Heart right ventricle (tissue), 16 donors: ENCODE data around the gene SND1. TPM values are rescaled to one million over a fixed set of nuclear protein-coding genes. Genes with fewer than 3 reads are reported as not detected.

Source experiments
- ATAC-seq, 8 donors: fragments of 200-7000 bp; cut with Tn5 transposase; one replicate each; pipeline ENCODE4 v1.9.1; 2020; ENCODE audit warnings: mild to moderate bottlenecking in 8 of 8, moderate library complexity in 8 of 8, moderate number of reproducible peaks in 1 of 8
- DNase-seq, 2 donors: peaks; one replicate each; pipeline ENCODE4 v3.0.0-alpha.2; 2020
- H3K27ac ChIP-seq, 10 donors: fragments of 200-600 bp; sonication (generic) in 2 of 10; one replicate each; pipeline versions ENCODE4 v1.5.0 to v1.8.0; 2020 to 2022; ENCODE audit warnings: mild to moderate bottlenecking in 3 of 10
- H3K27me3 ChIP-seq, 7 donors: fragments of 200-600 bp; one replicate each; pipeline ENCODE4 v1.8.0; 2021 to 2022; ENCODE audit warnings: mild to moderate bottlenecking in 2 of 7
- H3K36me3 ChIP-seq, 9 donors: fragments of 200-600 bp; sonication (generic) in 1 of 9; one replicate each; pipeline versions ENCODE4 v1.5.0 to v1.8.0; 2020 to 2022; ENCODE audit warnings: mild to moderate bottlenecking in 2 of 9
- H3K4me1 ChIP-seq, 9 donors: fragments of 200-600 bp; sonication (generic) in 1 of 9; one replicate each; pipeline versions ENCODE4 v1.5.0 to v1.8.0; 2020 to 2022; ENCODE audit warnings: mild to moderate bottlenecking in 4 of 9
- H3K4me3 ChIP-seq, 10 donors: fragments of 200-600 bp; sonication (generic) in 2 of 10; one replicate each; pipeline versions ENCODE4 v1.5.0 to v1.8.0; 2020 to 2022; ENCODE audit warnings: mild to moderate bottlenecking in 7 of 10, moderate library complexity in 2 of 10
- H3K9me3 ChIP-seq, 11 donors: fragments of 200-600 bp in 10 of 11; sonication (generic) in 2 of 11; one replicate each; pipeline versions ENCODE4 v1.5.0 to v1.8.0; 2013 to 2022; ENCODE audit warnings: mild to moderate bottlenecking in 2 of 11, control low read depth in 1 of 11, moderate library complexity in 1 of 11
- WGBS, 2 donors: extraction: QIAGEN DNeasy Blood & Tissue Kit; methylation state at CpG; one replicate each; pipeline ENCODE4 v1.1.7; 2013; ENCODE audit warnings: inconsistent platforms in 1 of 2; 5-methylcytosine and 5-hydroxymethylcytosine counted together
- intact Hi-C, 10 donors: fragments of 100-400 bp; cut with DNase I; formaldehyde crosslinking; loops; one replicate each; pipeline versions ENCODE4 v1.11.1 to v1.14.2; 2022
- polyA plus RNA-seq, 2 donors: library from polyadenylated mRNA; stranded (reverse); fragments of 200-250 nt; gene quantifications; one replicate each; pipeline ENCODE4 v1.2.3, GENCODE V29; 2013
- total RNA-seq, 10 donors: library from RNA; stranded (reverse); fragmentation: NEBNext Ultra II Directional in 3 of 10; extraction: Animal tissue kit (Norgen Biotek cat#: 25700) in 3 of 10; gene quantifications; one replicate each; pipeline versions ENCODE4 v1.2.1 to v1.2.4, GENCODE V29; 2021 to 2023
- TF ChIP-seq, protein P1 (sequence below), 9 donors: fragments of 200-600 bp; sonication (generic) in 2 of 9; IDR thresholded peaks; one replicate each; pipeline versions ENCODE4 v1.5.0 to v1.8.0; 2021 to 2022; ENCODE audit warnings: antibody characterized with exemption in 9 of 9, mild to moderate bottlenecking in 5 of 9, moderate library complexity in 1 of 9
- donor health status: Arrhythmogenic right ventricular cardiomyopathy.
- donor health status: ischemic (EF 13 %, LVEDD 7.1; RV severe dilation, severe dysfunction).
- donor health status: healthy with polysubstance abuse.
- donor health status: DM: no; HTN: yes; CAD: no.
- donor health status: DM: no; HTN: no; CAD: no.
- donor health status: ischemic (EF 25% LVEDD 6.9; RV normal size, moderate dysfunction).
- donor health status: ischemic (EF 25% LVEDD 5.7; RV mildly dilated, moderate dysfunction).
- donor health status: healthy.
- donor health status: DM: yes; HTN: yes; CAD: no.
- donor health status: Ischemic cardiomyopathy.
- donor health status: ischemic (EF 35%, LVEDD 5.7; RV mildly dilated, moderate dysfunction).
- donor health status: nonischemic (EF 11% LVEDD 7.7; RV severe dilation, severe dysfunction).
- donor health status: DM: yes; HTN: yes; CAD: no.
- donor health status: PGD.
- donor health status: ischemic (EF 29% LVEDD 5.4; RV normal size, mild dysfunction).
- donor health status: nonischemic (EF 23%, LVEDD 6.1; RV moderate dilation, normal function).

The SND1 gene
- total and polyA plus RNA-seq, 12 donors = 39.9 to 107 (median 80.8) TPM

DNA sequence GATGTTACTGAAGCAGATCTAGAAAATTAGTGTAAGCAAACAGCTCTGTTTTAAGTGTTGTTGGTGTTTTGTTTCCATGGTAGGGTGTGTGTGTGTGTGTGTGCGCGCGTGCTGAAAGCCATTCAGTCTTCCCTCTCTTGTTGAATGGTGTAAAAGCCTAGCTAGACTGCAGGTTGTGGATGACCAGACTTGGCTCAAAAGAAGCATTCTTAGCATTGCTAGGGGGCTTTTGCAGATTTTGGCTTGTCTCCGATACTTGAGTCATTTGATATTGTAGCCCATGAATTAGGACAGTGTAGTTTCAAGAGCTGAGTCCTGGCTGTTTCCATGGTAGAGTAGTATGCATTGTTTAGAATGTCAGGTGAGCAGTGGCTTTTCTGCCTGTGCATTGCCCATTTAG, 99.1 kb downstream of the SND1 start:
- Histone ChIP-seq H3K27me3 (no peaks in the 10 kb centered on the region), H3K4me3 (no peak overlapping the region), H3K27ac (no peak overlapping the region), H3K4me1 (peaks cover 0 to 26% (median 5%) of the 10 kb centered on the region in 9 donors), H3K9me3 (no peaks in the 10 kb centered on the region), H3K36me3 (peaks cover 0 to 15% (median 0%) of the 10 kb centered on the region in 9 donors)
- no peak for DNase-seq
- intact Hi-C loops = loop anchor here in 1 of 10 donors (10.0 kb wide), 1 partner anchor 184 kb away; no protein-coding TSS in a partner anchor
- peak in 1 of 8 donors; percentile 16 for ATAC-seq
- WGBS, 2 donors = 76 to 83% methylated on average over 4 of the region's 4 CpGs
- TF ChIP-seq, protein P1, sequence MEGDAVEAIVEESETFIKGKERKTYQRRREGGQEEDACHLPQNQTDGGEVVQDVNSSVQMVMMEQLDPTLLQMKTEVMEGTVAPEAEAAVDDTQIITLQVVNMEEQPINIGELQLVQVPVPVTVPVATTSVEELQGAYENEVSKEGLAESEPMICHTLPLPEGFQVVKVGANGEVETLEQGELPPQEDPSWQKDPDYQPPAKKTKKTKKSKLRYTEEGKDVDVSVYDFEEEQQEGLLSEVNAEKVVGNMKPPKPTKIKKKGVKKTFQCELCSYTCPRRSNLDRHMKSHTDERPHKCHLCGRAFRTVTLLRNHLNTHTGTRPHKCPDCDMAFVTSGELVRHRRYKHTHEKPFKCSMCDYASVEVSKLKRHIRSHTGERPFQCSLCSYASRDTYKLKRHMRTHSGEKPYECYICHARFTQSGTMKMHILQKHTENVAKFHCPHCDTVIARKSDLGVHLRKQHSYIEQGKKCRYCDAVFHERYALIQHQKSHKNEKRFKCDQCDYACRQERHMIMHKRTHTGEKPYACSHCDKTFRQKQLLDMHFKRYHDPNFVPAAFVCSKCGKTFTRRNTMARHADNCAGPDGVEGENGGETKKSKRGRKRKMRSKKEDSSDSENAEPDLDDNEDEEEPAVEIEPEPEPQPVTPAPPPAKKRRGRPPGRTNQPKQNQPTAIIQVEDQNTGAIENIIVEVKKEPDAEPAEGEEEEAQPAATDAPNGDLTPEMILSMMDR (IDR thresholded peaks at IDR 0.05) = no peak

DNA sequence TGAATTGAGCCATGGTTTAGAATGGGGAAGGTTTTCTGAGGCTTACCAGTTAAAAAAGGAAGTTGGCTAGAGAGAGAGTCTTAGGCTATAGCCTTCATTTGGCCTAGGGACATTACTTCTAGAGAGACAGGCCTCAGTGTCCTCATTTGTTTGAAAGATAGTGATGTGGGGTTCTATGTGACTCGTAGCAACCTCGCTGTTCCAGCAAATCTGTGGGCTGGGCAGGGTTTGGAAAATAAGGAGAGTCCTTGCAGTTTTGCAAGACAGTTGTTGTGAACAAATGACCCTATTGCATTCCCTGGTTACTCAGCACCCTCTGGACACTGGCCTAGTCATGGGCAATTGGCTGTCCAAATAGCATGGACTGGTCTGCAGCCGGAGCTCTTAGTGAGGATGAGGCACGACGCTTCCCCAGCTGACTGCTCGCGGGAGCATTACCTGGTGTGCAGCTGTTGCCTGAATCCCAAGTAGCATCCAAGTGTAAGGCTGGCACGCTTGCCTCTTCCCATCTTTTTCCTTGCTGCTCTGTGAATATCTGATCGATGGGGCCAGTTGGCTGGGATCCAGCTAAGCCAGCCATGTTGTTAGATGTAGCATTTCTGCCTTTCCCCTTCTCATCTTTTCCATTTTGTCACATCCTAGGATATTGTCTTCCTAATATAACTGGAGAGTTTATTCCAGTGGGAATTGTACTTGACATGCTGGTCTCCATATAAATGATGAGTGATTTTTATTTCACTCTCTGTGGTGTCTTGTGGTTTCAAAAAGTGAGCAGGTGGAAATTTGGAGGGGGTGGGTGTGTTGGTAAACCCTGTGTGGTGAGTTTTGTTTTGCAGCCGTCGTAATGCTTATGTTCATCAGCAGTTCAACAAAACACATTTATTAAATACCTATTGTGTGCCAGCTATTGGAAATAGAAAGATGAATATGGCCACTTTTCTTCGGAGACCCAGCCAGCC, 99.8 kb downstream of the SND1 start:
- intact Hi-C loops = loop anchor here in 1 of 10 donors (10.0 kb wide), 1 partner anchor 183 kb away; no protein-coding TSS in a partner anchor
- no peaks in the 10 kb centered on the region for H3K27me3 ChIP-seq
- WGBS, 2 donors = 89 to 93% methylated on average over 12 of the region's 12 CpGs
- H3K27ac ChIP-seq = no peak overlapping the region
- ATAC-seq = peak in 1 of 8 donors; percentile 31
- no peak overlapping the region for H3K4me3 ChIP-seq
- peaks cover 0 to 9% (median 0%) of the 10 kb centered on the region in 9 donors for H3K36me3 ChIP-seq
- TF ChIP-seq, protein P1 (IDR thresholded peaks at IDR 0.05) = no peak
- H3K9me3 ChIP-seq = no peaks in the 10 kb centered on the region
- no peak for DNase-seq
- peaks cover 0 to 31% (median 6%) of the 10 kb centered on the region in 9 donors for H3K4me1 ChIP-seq

DNA sequence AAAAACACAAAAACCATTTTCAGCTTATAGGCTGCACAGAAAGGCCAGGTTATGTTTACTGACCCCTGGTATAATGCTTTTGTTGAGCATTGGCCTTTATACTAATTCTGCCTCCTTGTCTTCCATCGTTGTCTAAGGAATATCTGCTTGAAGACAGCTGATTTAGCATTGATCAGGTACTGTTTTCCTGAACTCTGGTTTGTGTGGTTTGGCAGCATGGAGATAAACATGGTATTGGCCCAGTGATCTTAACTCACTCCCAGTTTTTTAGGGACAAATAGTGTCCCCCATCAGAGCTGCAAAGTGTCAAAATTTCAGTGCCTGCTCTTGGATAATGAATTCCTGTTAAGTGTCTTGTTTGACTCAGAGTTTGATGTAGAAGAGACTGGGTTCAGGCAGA, 100.8 kb downstream of the SND1 start:
- Histone ChIP-seq H3K36me3 (peaks cover 0 to under 1% (median 0%) of the 10 kb centered on the region in 9 donors), H3K27ac (no peak overlapping the region), H3K4me3 (no peak overlapping the region), H3K27me3 (no peaks in the 10 kb centered on the region), H3K9me3 (no peaks in the 10 kb centered on the region), H3K4me1 (peaks cover 0 to 25% (median 6%) of the 10 kb centered on the region in 9 donors)
- intact Hi-C loops = loop anchor here in 1 of 10 donors (10.0 kb wide), 1 partner anchor 182 kb away; no protein-coding TSS in a partner anchor
- TF ChIP-seq, protein P1 (IDR thresholded peaks at IDR 0.05) = no peak
- ATAC-seq = no peak
- DNase-seq = no peak
- 71 to 77% methylated on average over 1 of the region's 1 CpG for WGBS, 2 donors

DNA sequence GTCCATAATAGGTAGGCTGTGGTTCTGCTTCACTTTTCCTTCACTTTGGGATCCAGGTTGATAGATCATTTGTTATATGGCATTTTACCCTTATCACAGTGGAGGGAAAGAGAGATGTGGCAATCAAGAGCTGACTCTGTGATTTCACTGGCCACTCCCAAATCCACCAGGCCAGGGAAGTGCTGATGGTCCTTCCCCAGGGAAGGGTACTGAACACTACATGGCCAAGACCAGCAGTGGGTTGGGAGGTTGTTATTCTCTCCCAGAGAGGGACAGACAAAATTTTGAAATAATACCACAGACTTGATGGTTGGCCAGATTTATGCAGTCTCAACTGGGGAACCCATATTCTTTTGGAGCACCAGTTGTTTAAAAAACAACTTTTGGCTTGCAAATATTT, 102.5 kb downstream of the SND1 start:
- TF ChIP-seq, protein P1 (IDR thresholded peaks at IDR 0.05) = no peak
- no peaks in the 10 kb centered on the region for H3K9me3 ChIP-seq
- H3K36me3 ChIP-seq = no peaks in the 10 kb centered on the region
- ATAC-seq (peak in 1 of 8 donors; percentile 18), DNase-seq (no peak)
- no peak overlapping the region for H3K4me3 ChIP-seq
- H3K4me1 ChIP-seq = peaks cover 0 to 25% (median 6%) of the 10 kb centered on the region in 9 donors
- intact Hi-C loops = loop anchor here in 1 of 10 donors (10.0 kb wide), 1 partner anchor 180 kb away; no protein-coding TSS in a partner anchor
- H3K27ac ChIP-seq = no peak overlapping the region
- H3K27me3 ChIP-seq = no peaks in the 10 kb centered on the region
